MM.1S (cell line): ENCODE measurements around the gene NEK6.

ENCODE experiments used
- DNase-seq: peaks from one replicate; pipeline ENCODE4 v3.0.0-alpha.2; 2015
- H2AFZ ChIP-seq: fragments of 300-600 bp; sonication (generic); 2 replicates; pipeline ENCODE4 v1.6.0; 2016; ENCODE audit warnings: antibody characterized with exemption, low read length
- H3F3A ChIP-seq: fragments of 300-600 bp; sonication (generic); 2 replicates; pipeline ENCODE4 v1.6.1; 2016; ENCODE audit warnings: mild to moderate bottlenecking, antibody characterized with exemption, low read length, moderate library complexity, mixed read lengths; ENCODE audit not compliant: insufficient read depth
- H3K27ac ChIP-seq: fragments of 300-600 bp; sonication (generic); 2 replicates; pipeline ENCODE4 v1.5.1; 2016; ENCODE audit warnings: mild to moderate bottlenecking, low read length
- H3K27me3 ChIP-seq: fragments of 300-600 bp; sonication (generic); replicated peaks from 2 replicates; pipeline ENCODE4 v1.6.0; 2016; ENCODE audit warnings: low read length; ENCODE audit not compliant: insufficient read depth
- H3K36me3 ChIP-seq: fragments of 300-600 bp; sonication (generic); replicated peaks from 2 replicates; pipeline ENCODE4 v1.6.1; 2016; ENCODE audit warnings: mild to moderate bottlenecking, low read length, mixed read lengths; ENCODE audit not compliant: insufficient read depth
- H3K4me1 ChIP-seq: fragments of 300-600 bp; sonication (generic); 2 replicates; pipeline ENCODE4 v1.6.1; 2016; ENCODE audit warnings: low read length, mixed read lengths
- H3K4me2 ChIP-seq: fragments of 300-600 bp; sonication (generic); 2 replicates; pipeline ENCODE4 v1.6.0; 2016; ENCODE audit warnings: low read depth, low read length
- H3K4me3 ChIP-seq: fragments of 300-600 bp; sonication (generic); 2 replicates; pipeline ENCODE4 v1.5.1; 2016; ENCODE audit warnings: low read length, mixed read lengths
- H3K79me2 ChIP-seq: fragments of 300-600 bp; sonication (generic); 2 replicates; pipeline ENCODE4 v1.6.1; 2016; ENCODE audit warnings: mixed run types, low read length, mixed read lengths
- H3K9ac ChIP-seq: fragments of 300-600 bp; sonication (generic); 2 replicates; pipeline ENCODE4 v1.6.1; 2016; ENCODE audit warnings: low read length, mixed read lengths
- H3K9me2 ChIP-seq: fragments of 300-600 bp; sonication (generic); replicated peaks from 2 replicates; pipeline ENCODE4 v1.6.1; 2016; ENCODE audit warnings: mild to moderate bottlenecking, low read length, mixed read lengths; ENCODE audit not compliant: insufficient read depth
- H3K9me3 ChIP-seq: fragments of 300-600 bp; sonication (generic); replicated peaks from 2 replicates; pipeline ENCODE4 v1.6.1; 2016; ENCODE audit warnings: mild to moderate bottlenecking, low read length, mixed read lengths; ENCODE audit not compliant: insufficient read depth
- H4K20me1 ChIP-seq: fragments of 300-600 bp; sonication (generic); 2 replicates; pipeline ENCODE4 v1.6.1; 2016; ENCODE audit warnings: mild to moderate bottlenecking, low read length, moderate library complexity, mixed read lengths; ENCODE audit not compliant: insufficient read depth
- CTCF ChIP-seq: fragments of 300-600 bp; sonication (generic); IDR thresholded peaks from 2 replicates; pipeline ENCODE4 v1.5.1; 2016; ENCODE audit warnings: antibody characterized with exemption, low read length, mixed read lengths
- EZH2 ChIP-seq: fragments of 300-600 bp; sonication (generic); optimal IDR thresholded peaks from 2 replicates; pipeline ENCODE3; 2017; ENCODE audit warnings: low read depth, mild to moderate bottlenecking, antibody characterized with exemption, low read length, mixed read lengths
- EZH2phosphoT487 ChIP-seq: fragments of 300-600 bp; sonication (generic); IDR thresholded peaks from 2 replicates; pipeline ENCODE4 v1.6.1; 2018; ENCODE audit warnings: antibody characterized with exemption, low read length

Gene NEK6

GRCh38 chr9:124377551-124378406 is 120.0 kb downstream of the NEK6 start:
- no peak for DNase-seq
- H3K27ac ChIP-seq: no peak overlapping the region
- no peak for TF ChIP-seq CTCF
- TF ChIP-seq EZH2: no peak
- no peak for TF ChIP-seq EZH2phosphoT487
- no peaks in the 10 kb centered on the region for H3K36me3 ChIP-seq
- H3K9ac ChIP-seq: no peak overlapping the region
- H3K79me2 ChIP-seq: peaks cover 79% of the 10 kb centered on the region
- H3F3A ChIP-seq: no peaks in the 10 kb centered on the region
- no peak overlapping the region for H3K4me2 ChIP-seq
- no peaks in the 10 kb centered on the region for H3K9me3 ChIP-seq
- H3K27me3 ChIP-seq: no peaks in the 10 kb centered on the region
- H3K9me2 ChIP-seq: no peaks in the 10 kb centered on the region
- no peaks in the 10 kb centered on the region for H3K4me1 ChIP-seq
- H4K20me1 ChIP-seq: peaks cover 10% of the 10 kb centered on the region; the same call in 1 of the 2 replicates
- no peak overlapping the region for H3K4me3 ChIP-seq
- H2AFZ ChIP-seq: no peak overlapping the region

- no peak overlapping the region for H3K9ac ChIP-seq
- no peak overlapping the region for H3K27ac ChIP-seq
- TF ChIP-seq CTCF (no peak), EZH2 (no peak), EZH2phosphoT487 (no peak)
- no peaks in the 10 kb centered on the region for H3K4me1 ChIP-seq
- H2AFZ ChIP-seq: no peak overlapping the region
- H4K20me1 ChIP-seq: peaks cover 7% of the 10 kb centered on the region; the same call in 1 of the 2 replicates
- no peak overlapping the region for H3K4me2 ChIP-seq
- no peaks in the 10 kb centered on the region for H3K9me2 ChIP-seq
- H3K27me3 ChIP-seq: no peaks in the 10 kb centered on the region
- H3K36me3 ChIP-seq: peaks cover 5% of the 10 kb centered on the region; the same call in 1 of the 2 replicates
- no peaks in the 10 kb centered on the region for H3K9me3 ChIP-seq
- H3K79me2 ChIP-seq: peaks cover 78% of the 10 kb centered on the region
- DNase-seq: no peak
- no peaks in the 10 kb centered on the region for H3F3A ChIP-seq
- no peak overlapping the region for H3K4me3 ChIP-seq
These were observed 123.6 kb downstream of the NEK6 start for GRCh38 chr9:124381170-124381945.

GRCh38 chr9:124384210-124384609 is 126.5 kb downstream of the NEK6 start:
- peaks cover 5% of the 10 kb centered on the region; the same call in 1 of the 2 replicates for H3K36me3 ChIP-seq
- H3K79me2 ChIP-seq: peaks cover 79% of the 10 kb centered on the region
- H4K20me1 ChIP-seq: peaks cover 30% of the 10 kb centered on the region; the same call in 1 of the 2 replicates

More at GRCh38 chr9:124384210-124384609, 126.5 kb downstream of the NEK6 start:
- Histone ChIP-seq H3K9ac (no peak overlapping the region), H3K4me3 (no peak overlapping the region), H3K27me3 (no peaks in the 10 kb centered on the region), H3F3A (no peaks in the 10 kb centered on the region), H3K9me3 (no peaks in the 10 kb centered on the region), H3K4me2 (no peak overlapping the region), H3K9me2 (no peaks in the 10 kb centered on the region), H3K4me1 (no peaks in the 10 kb centered on the region), H2AFZ (no peak overlapping the region), H3K27ac (no peak overlapping the region)
- no peak for DNase-seq
- TF ChIP-seq EZH2phosphoT487 (no peak), CTCF (no peak), EZH2 (no peak)
